HL-60/S4 treated with phorbol 12-myristate 13-acetate at 8.2 ng/mL for 4 days and 3 days (cell line): Measurements from ENCODE around the gene BCAM.
"Not testable (repeated sequence)": the region's sequence is repeated elsewhere in the genome, so short reads cannot be mapped to it uniquely, and the experiment has no call there.

ENCODE experiments used
- in situ Hi-C: fragments of 300-500 bp; cut with MboI; formaldehyde crosslinking; loops from 2 replicates; pipeline ENCODE4 v1.15.0; 2022; ENCODE audit warnings: low sequenced_read_pairs

The BCAM gene

GRCh38 chr19:44808463-44809371 lies at the start of gene BCAM:
TSS of gene BCAM (plus strand) at chr19:44809103. CDS start at chr19:44809125, 22 bp downstream.
- in situ Hi-C loops: no loop called here

- in situ Hi-C loops: no loop called here
These were observed 46.9 kb upstream of the BCAM start for GRCh38 chr19:44762038-44762437.

DNA sequence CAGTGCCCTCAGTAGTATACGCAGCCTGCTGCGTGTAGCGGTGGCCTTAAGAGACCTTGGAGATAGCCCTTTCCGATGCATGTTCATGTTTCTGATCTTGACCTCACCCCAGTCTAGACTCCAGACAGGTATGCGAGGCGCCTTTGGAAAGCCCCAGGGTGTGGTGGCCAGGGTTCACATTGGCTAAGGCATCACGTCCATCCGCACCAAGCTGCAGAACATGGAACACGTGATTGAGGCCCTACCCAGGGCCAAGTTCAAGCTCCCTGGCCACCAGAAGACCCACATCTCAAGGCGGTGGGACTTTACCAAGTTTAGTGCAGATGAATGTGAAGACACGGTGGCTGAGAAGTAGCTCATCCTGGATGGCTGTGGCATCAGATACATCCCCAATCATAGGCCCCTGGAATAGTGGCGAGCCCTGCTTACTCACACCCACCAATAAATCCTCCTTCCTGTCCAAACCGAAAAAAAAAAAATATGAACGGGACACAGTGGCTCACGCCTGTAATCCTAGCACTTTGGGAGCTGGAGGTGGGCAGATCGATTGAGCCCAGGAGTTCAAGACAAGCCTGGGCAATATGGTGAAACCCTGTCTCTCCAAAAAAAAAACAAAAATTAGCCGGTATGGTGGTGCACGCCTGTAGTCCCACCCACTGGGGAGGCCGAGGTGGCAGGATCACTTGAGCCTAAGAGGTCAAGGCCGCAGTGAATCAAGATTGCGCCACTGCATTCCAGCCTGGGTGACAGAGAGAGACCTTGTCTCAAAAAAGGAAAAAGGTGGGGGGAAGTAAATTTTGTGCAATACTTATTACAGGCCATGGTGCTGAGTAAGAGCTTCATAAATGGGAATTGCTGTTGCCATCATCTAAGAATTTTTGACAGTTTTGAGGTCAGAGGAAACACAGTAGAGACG lies 43.6 kb upstream of the BCAM start:
- in situ Hi-C loops: no loop called here

- in situ Hi-C loops: no loop called here
These were observed 43.0 kb upstream of the BCAM start for GRCh38 chr19:44765949-44766335.

DNA sequence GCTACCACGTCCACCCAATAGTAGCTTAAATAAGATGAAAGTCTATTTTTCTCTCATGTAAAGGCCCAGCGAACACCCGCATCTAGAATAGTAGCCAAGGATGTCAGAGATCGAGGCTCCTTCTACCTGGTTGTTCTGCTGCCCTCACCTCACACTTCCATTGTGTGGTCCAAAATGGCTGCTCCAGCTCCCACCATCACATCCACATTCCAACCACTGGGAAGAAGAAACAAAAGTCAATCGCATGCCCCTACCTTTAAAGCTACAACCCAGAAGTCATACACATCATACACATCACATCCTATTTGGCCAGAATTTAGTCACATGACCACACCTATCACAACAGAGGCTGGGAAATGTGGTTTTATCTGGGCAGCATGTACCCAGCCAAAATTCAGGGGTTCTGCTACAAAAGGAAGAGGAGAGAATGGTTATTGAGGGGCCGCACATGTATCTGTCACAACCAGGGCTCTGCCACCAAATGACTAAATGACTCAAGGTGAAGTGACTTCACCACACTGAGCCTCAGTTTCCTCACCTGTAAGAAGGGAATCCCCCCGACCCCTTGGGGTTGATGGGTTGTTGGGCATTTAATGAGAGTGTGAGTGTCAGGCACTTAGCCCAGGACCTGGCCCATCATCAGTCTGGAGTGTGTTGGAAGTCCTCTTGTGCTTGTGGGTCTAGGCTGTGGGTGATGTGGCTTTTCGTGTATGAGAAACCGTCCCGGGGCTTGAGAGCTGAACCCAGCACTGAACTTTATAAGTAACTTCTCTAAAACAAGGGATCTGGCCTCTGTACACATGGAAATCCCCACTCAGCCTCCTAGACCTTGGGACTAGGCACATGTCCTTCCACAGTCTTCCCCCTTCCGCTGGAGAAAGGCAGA lies 41.4 kb upstream of the BCAM start:
- in situ Hi-C loops: no loop called here

- in situ Hi-C loops: loop anchor here (10.0 kb wide), 1 partner anchor 46 kb away; no protein-coding TSS in a partner anchor
These were observed 38.2 kb upstream of the BCAM start for GRCh38 chr19:44770550-44771257.

GRCh38 chr19:44772144-44772543 lies 36.8 kb upstream of the BCAM start:
- in situ Hi-C loops: loop anchor here (10.0 kb wide), 1 partner anchor 47 kb away; no protein-coding TSS in a partner anchor

DNA sequence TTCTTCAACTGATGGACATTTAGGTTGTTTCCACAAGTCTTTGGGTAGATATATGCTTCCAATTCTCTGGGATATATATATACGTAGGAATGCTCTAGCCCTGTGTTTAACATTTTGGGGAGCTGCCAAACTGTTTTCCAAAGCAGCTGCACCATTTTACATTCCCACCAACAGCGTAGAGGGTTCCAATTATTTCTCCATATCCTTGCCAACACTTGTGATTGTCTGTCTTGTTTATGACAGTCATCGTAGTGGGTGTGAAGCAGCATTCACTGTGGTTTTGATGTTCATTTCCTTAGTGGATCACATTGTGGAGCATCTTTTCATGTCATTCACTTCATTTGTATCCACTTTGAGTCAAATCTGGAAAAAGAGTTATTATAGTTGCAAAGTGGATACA lies 35.9 kb upstream of the BCAM start:
- in situ Hi-C loops: loop anchor here (10.0 kb wide), 1 partner anchor 48 kb away; no protein-coding TSS in a partner anchor

DNA sequence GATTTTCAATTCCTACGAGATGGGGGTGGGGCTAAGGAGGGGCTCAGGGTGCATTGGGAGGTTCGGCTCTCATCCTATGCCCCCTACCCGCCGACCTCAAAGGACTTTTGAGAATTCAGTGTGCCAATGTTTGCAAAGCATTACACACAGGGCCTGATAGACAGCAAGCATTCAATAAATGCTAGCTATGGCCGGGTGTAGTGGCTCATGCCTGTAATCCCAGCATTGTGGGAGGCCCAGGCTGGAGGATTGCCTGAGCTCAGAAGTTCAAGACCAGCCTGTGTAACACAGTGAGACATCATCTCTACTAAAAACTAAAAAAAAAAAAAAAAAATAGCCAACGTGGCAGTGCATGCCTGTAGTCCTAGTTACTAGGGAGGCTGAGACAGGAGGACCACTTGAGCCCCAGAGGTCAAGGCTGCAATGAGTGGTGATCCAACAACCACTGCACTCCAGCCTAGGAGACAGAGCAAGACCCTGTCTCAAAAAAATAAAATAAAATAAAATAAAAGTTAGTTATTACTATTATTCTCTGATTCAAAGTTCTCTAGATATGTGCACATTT lies 33.1 kb upstream of the BCAM start:
- in situ Hi-C loops: loop anchor here (10.0 kb wide), 1 partner anchor 51 kb away; no protein-coding TSS in a partner anchor

DNA sequence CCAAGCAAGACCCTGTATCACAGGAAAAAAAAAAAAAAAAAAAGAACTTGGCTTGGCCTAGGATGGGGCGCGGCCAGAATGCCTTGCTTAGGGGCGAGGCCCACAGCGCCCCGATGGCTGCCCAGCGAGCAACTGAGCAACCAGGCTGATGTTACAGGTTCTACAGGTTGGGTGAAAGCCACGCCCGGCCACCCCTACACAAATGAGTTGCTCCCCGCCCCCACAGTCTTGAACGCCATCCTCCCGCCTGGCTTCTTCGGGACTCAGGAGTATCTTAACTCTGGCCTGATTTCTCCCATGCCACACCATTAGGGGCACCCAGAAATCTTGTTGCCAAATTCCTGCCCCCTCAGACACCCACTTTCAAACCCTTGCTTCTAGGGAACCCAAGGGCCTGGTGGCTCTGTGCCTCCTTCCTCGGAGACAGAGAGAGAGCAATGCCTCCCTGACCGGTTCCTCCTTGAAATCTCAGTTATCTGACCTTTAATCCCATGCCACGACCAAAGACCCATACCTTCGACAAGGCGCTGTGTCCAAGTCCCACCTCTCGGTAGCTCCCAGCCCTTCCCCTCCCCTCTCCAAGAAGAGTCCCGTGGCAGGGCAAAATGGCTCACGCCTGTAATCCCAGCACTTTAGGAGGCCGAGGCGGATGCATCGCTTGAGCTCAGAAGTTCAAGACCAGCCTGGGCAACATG lies 32.4 kb upstream of the BCAM start:
- in situ Hi-C loops: loop anchor here (10.0 kb wide), 1 partner anchor 52 kb away; no protein-coding TSS in a partner anchor

DNA sequence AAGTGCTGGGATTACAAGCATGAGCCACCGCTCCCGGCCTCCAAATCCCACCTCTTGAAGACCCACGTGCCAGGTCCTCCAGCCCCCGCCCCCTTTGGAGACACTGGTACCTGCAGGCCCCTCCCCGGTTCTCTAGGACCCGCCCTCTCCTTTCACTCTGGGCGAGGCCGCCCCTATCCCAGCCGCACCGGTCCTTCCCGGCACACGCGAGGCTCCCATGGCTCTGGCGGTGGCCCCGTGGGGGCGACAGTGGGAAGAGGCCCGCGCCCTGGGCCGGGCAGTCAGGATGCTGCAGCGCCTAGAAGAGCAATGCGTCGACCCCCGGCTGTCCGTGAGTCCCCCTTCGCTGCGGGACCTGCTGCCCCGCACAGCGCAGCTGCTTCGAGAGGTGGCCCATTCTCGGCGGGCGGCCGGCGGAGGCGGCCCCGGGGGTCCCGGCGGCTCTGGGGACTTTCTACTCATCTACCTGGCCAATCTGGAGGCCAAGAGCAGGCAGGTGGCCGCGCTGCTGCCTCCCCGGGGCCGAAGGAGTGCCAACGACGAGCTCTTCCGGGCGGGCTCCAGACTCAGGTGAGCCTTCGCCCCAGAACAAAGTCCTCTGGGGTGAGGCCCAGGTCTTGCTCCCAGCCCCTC lies 31.1 kb upstream of the BCAM start, which contains the start of gene CBLC:
Gene CBLC, plus strand, starts transcription at position 176 of the 633 bp plus-strand sequence. Its CDS starts 42 bp downstream, at position 218.
- in situ Hi-C loops: loop anchor here (10.0 kb wide), 1 partner anchor 53 kb away; no protein-coding TSS in a partner anchor

- in situ Hi-C loops: loop anchor here (10.0 kb wide), 1 partner anchor 54 kb away; no protein-coding TSS in a partner anchor
These were observed 29.8 kb upstream of the BCAM start for GRCh38 chr19:44779150-44779549.

DNA sequence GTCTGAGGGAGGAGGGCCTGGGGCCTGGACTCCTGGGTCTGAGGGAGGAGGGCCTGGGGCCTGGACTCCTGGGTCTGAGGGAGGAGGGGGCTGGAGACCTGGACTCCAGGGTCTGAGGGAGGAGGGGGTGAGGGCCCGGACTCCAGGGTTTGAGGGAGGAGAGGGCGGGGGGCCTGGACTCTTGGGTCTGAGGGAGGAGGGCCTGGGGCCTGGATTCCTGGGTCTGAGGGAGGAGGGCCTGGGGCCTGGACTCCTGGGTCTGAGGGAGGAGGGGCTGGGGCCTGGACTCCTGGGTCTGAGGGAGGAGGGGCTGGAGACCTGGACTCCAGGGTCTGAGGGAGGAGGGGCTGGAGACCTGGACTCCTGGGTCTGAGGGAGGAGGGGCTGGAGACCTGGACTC lies 27.2 kb upstream of the BCAM start:
- in situ Hi-C loops: not testable (repeated sequence)

DNA sequence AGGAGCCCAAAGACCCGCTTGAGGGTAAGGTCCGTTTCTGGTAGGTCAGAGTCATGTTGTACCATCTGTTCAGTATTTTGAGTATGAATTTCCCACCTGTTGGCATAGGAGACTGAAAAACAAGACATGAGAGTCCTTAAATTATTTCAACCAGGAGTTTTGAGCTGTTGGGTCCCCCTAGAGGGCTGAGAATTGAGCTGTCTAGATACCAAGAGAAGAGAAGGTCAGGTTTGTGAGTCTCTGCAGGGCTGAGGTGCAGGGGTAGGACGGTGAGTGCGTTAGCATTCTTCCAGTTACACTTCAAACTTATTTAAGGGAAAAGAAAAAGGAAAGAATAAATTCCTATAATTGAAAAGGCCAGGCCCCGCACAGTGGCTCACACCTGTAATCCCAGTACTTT lies 26.2 kb upstream of the BCAM start:
- in situ Hi-C loops: no loop called here

DNA sequence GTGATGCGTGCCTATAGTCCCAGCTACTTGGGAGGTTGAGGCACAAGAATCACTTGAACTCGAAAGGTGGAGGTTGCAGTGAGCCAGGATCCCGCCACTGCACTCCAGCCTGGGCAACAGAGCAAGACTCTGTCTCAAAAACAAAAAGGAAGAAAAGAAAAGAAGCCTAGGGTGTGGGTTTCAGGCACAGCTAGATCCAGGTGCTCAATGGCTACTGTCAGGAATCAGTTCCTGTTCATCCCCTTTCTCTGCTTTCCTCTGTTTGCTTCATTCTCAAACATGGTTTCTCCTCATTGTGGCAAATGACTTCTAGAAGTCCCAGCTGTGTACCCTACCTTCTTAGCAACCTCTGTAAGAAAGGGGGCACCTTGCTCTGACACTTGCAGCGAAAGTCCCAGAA lies 25.4 kb upstream of the BCAM start:
- in situ Hi-C loops: no loop called here

DNA sequence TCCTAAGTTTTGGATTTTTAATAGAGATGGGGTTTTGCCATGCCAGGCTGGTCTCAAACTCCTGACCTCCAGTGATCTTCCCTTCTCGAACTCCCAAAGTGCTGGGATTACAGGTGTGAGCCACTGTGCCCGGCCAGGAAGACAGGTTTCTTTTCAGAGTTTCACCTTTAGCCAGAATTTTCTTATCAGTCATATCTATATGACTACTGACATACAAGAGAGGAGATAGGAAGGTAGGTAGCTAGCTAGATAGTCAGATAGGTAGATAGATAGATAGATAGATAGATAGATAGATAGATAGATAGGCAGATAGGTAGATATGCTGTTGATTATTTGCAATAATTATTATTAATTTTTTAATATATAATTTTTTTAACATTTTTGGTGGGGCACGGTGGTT lies 23.6 kb upstream of the BCAM start:
- in situ Hi-C loops: no loop called here

DNA sequence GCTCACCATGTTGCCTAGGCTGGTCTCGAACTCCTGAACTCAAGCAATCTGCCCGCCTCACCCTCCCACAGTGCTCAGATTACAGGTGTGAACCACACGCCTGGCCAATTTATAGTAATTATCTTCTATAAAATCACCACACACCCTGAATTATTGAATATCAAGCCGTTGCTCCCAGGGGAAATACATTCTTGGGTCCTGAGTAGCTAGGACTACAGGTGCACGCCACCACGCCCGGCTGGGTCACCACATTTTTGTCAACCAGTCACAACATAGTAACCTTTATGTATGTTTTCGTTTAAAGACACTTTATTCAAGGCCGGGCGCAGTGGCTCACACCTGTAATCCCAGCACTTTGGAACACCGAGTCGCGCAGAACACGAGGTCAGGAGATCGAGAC lies 22.9 kb upstream of the BCAM start:
- in situ Hi-C loops: no loop called here

- in situ Hi-C loops: no loop called here
These were observed 19.9 kb upstream of the BCAM start for GRCh38 chr19:44788971-44789370.
